CD4-positive, alpha-beta T cell treated with Interleukin-12 subunit alpha and Interleukin-12 subunit beta, for 1 hour (primary cell): Measurements from ENCODE around the gene NHLRC4.

ENCODE experiments used
- DNase-seq: peaks from one replicate; pipeline ENCODE4 v3.0.0-alpha.2; 2020

NHLRC4 gene

DNA sequence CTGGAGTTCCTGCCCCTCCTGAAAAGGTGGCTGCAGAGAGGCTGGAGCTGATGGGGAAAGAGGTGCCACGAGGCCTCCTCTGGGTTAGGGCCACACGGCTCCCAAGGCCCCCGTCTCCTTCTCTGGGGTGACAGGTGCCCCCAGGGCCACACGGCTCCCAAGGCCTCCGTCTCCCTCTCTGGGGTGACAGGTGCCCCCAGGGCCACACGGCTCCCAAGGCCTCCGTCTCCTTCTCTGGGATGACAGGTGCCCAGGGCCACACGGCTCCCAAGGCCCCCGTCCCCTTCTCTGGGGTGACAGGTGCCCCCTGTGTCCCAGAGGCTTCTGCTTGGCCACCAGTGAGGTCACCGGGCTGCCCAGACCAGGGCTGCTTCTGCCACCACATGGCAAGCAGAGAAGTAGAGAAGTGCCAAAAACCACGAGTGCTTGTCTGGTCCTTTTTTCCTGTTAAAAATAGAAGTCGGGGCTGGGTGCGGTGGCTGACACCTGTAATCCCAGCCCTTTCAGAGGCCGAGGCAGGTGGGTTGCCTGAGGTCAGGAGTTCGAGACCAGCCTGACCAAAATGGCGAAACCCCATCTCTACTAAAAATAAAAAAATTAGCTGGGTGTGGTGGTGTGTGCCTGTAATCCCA lies 35.2 kb upstream of the NHLRC4 start:
- no peak for DNase-seq

DNA sequence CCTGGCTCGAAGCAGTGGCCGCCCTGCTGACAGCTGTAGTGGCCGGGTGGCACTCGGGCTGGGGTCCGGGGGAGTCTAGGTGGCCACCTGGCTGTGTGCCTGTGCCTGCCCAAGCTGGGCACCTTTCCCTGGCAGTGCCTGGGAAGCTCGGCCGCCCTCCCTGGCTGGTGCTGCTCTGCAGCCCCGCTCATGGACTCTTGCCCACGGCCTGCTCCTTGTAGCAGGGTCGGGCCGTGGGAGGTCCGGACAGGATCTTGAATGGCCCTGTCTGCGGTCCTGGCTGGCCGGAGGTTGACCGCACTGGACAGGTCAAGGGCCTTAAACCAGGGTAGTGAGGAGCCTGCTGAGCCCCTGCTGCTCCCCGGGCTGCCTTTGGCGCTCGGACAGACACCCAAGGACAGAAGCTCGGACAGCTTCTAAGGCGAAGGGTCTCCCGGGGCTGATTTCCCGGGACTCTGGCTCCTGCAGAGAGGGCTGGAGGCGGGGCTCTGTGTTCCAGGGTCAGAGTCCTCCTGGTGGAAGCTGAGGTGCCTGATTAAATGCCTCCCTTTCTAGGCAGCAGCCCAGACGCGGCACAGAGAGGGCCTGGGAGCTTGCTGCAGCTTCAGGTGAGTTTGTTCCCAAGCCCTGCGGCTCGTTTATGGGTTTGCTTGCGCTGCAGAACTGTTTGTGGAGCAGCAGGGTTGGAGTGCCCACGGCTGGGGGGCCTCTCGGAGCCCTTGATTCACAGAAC lies 33.2 kb upstream of the NHLRC4 start:
- no peak for DNase-seq

DNA sequence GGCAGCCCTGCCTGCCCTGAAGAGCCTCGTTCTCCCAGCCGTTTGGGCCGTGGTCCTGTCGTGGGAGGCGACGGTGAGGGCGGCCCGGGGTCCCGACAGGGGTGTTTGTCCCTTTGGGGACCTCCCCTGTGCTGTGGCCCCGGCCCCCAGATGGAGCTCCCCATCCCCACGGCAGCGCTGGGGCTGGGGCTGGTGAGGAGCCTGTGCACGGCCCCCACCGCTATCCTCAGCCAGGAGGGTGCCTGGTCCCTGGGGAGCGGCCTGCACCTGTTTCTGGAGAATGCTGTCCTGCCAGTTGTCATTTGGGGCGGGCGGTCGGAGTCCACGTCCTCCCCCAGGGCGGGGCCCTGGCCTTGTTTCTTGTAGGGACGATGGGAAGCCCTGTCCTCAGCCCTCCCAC lies 32.7 kb upstream of the NHLRC4 start:
- no peak for DNase-seq

DNA sequence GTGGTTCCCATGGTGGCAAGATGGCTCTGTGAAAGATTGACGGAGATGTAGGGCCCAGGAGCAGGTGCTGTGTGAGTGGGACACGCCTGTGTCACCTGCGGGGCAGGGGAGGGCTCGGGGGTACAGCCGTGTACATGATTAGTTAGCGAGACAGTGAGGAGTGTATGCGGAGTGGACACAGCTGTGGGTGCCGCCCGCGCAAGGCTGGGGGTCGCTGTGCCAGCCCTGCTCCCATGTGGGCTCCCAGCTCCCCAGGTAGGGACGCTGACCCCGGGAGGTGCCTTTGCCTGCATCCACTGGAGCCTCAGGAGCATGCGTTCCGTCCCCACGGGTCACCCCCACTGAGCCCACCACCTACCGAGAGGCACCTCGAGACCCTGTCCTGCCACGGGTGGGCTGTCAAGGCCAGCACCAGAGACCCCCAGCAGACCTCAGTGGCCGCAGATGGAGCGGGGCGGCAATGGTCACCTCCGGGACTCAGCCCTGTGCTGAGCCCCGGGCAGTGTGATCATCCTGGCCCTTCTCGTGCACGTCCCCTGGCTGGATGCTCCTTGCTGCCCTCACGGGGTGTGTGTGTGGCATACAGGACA lies 31.9 kb upstream of the NHLRC4 start:
- DNase-seq: no peak

DNA sequence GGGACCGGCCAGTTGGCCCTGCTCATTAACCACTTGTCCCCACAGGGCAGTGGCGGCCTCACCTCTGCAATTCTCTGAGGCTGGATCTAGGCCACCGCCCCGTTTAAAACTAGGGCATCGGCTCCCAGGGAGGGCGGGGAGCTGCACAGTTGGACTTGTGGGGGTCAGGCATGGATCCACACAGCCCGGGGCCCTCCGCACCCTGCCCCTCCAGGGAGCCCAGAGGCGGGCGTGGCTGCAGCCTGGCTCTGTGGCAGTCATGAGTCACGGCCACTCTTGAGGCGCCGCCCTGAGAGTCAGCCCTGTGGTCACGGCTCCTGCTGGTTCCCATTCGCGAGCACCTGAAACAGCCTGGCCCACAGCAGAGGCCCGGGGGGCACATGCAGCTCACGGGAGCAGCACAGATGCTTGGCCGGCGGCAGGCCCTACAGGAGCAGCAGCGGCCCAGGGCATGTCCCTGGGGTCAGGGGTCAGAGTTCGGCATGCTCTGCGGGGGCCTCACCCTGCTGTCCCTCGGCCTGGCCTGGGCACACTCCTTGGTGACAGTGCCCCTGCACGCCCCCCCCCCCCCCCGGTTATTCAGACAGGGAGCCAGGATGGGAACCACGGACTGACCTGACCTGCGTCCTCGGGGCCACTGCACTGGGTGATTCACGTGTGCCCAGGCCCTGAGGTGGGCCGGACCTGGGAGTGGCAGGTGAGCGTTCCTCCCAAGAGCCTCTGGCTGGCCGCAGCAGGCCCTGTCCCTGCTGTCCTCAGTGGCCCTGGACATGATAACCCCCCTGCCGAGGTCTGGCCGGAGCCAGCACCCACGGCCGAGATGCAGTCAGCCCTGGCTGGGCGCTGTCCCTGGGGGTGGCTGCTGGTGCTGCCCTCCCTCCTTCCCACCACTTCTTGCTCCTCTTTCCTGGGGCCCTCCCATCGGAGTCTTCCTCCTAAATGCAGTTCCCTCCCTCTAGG lies 31.1 kb upstream of the NHLRC4 start:
- DNase-seq: no peak

DNA sequence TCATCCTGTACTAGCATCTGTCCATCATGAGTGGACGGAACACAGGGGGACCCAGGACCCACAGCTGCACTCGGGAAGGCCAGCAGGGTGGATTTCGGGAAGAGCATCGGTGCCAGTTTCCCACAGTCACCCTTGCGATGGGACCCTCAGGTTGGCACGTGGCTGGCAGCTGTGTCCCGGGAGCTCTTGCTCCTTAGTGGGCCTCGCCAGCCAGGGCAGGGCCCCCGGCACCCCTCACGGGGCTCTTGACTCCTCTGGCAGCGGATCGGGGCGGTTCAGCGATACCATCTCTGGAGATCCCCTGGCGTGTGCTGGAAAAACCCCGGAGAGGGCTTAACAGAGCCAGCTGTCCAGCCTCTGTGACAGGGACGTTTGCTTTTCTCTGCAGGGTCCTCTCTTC lies 30.1 kb upstream of the NHLRC4 start:
- DNase-seq: no peak

DNA sequence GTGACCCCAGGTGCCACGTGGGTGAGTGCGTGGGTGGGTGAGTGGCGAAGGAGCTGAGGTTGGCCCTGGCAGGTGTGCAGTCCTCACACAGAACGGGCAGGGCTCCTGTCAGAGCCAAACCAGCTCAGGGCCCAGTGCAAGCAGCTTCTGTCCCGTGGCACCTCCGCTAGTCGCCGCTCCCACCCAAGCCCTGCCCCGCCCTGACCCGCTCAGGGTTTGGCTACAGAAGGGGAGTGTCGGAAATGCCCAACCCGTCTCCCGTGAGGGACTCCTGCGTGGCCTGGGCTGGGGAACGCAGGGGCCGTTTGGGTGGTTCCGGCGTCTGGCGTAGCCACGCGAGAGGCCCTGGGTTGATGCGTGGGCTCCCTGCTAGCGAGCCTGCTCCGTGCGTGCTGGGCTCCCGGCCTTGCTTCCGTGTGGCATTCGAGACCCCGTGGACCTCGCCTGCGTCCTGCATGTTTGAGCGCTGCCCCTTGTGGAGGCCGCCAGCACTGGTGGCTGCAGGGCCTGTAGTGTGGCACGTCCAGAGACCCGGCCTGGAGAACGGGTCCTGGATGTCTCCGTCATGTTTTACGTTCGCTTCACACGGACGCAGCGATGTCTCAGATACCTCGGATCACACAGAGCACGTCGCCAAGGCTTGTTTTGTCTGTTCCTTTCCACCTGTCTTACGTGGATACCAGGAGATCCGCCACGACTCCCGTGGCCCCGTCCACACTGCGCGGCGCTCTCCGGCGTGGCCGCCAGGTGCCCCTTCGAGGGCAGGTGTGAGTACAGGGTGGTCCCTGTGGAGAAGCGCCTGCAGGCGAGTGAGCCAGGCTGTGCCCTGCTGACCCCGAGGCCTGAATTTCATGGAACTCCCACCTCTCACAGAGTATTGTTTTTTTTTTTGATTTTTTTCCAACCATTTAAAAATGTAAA lies 29.1 kb upstream of the NHLRC4 start:
- no peak for DNase-seq

DNA sequence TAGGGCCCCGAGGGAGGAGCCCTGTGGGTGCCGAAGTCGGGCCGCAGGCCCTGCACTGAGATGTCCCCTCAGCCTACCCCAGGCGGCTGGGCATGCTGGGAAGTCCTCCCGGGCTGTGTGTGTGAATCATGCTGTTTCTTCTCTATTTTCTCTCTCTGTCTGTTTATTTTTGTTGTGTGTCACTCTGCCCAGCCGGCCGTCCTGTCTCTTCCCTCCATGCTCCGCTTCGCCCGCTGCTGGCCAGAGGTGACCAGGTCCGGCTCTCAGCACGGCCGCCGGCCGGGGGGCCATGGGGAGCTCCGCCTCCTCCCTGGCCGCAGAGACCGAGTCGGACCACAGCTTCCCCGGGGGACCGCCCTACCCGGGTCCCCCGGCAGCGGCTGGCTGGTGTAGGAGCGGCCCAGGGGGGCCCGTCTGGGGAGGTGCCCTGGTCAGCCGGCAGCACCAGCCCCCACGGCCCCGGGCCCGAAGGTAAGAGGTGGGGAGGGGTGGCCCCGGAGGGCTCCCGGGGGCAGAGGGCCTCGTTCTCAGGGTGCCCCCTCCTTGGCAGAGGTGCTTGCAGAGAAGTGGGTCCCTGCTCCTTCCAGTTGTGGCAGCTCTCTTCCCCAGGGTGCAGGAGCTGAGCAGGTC lies 26.8 kb upstream of the NHLRC4 start:
- no peak for DNase-seq

DNA sequence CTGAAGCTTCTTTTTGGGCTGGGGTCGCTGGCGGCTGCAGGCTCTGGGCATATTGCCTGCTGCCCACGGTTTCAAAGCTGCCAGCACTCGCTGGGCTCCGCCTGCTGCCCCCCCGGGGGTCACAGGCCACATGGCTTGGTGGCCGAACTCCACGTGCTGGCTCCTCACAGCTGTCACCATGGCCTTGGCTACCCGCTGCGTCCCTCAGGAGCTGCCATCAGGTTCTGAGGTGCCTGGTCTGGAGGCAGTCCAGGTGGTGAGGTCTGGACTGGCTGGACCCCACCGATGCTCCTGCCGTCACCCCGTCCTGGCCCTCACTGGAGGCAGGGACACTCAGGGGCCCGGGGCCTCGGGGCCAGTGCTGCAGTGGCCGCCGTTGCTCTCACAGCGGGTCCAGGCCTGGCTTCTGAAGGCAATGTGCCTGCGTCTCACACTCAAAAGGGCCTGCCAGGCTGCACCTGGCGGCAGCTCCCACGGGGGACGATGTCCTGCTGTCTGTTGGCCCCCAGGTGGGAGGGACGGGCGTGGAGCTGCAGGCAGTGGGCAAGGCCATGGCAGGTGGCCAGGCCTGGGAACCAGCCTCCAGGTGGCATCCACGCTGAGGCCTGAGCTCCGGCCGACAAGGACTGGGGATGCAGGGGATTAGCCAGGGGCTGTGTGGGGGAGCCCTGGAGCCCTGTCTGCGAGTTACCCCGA lies 26.0 kb upstream of the NHLRC4 start:
- DNase-seq: no peak

DNA sequence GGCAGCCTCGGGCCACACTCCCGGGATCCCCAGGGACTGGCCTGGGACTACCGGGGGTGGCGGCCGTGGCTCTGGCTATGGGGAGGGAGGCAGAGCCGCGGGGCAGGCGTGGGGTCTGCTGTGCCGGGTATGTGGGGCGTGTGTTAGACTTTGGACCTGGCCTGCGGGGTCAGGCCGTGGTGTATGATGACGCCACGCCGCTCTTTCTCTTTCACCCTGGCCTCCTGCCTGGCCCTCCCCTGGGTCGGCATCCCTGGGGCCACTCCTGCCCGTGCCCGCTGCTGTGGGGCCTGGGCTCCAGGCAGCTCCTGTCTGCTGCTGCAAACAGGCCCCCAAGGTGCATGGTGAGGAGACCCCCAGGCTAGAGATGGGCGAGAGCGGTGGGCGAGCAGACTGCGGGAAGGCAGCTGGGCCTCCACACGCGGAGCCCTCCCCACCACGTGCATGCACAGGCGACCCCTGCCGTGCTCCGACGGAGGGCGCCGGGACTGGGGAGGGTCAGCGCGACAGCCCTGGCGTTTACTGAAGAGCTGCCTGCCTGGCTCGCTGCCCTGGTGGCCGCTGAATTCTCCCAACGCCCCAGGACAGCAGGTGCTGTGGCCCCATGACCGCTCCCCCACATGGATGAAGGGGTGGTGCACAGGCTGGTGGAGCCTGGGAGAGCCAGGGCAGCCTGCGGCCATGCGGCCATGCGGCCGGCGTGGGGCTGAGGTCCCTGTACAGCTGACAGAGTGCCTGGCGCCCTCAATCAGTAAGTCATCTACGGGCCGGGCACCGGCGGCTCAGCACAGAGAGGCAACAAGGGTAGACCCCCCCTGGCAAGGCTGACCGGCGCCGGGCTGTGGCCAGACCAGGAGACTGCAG lies 23.3 kb upstream of the NHLRC4 start:
- DNase-seq: no peak

DNA sequence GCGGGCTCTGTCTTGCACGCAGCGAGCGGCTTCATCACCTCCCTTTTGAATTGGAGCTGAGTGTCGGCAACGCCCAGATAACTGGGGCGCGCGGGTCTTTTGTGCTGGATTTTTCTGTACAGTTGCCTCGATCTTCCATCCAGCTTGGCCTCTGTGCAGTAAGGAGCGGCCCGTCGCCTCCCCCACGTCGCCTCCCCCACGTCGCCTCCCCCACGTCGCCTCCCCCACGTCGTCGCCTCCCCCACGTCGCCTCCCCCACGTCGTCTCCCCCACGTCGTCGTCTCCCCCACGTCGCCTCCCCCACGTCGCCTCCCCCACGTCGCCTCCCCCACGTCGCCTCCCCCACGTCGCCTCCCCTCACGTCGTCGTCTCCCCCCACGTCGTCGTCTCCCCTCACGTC lies 22.3 kb upstream of the NHLRC4 start:
- no peak for DNase-seq

DNA sequence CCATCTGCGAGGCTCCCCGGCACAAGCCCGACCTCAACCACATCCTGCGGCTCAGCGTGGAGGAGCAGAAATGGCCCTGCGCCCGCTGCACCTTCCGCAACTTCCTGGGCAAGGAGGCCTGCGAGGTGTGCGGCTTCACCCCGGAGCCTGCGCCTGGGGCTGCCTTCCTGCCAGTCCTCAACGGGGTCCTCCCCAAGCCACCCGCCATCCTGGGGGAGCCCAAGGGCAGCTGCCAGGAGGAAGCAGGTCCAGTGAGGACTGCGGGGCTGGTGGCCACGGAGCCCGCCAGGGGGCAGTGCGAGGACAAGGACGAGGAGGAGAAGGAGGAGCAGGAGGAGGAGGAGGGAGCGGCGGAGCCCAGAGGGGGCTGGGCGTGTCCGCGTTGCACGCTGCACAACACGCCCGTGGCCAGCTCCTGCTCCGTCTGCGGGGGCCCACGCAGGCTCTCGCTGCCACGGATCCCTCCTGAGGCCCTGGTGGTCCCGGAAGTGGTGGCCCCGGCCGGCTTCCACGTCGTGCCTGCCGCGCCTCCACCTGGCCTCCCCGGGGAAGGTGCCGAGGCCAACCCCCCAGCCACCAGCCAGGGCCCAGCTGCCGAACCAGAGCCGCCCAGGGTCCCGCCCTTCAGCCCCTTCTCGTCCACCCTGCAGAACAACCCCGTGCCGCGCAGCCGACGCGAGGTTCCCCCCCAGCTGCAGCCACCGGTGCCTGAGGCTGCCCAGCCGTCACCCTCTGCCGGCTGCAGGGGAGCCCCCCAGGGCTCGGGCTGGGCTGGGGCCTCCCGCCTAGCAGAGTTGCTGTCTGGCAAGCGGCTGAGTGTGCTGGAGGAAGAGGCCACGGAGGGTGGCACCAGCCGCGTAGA lies 19.7 kb upstream of the NHLRC4 start:
- peak; percentile 57 for DNase-seq

DNA sequence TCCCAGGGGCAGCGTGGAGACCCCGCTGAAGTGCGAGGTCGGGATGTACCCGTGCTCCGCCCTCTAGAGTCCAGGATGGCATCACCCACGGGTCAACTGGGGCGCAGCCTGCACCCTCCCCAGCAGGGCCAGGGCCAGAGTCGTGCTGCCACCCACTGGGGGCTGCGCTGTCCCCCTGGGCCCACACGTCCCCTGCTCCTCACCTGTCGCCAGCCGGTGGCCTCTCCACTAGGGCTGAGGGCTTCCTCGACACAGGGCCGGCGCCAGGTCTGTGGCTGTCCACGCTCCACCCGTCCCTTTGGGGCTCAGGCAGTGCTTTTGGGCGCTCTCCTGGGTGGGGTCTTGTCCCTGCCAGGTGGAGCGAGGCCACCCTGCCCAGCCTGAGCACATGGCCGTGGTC lies 18.2 kb upstream of the NHLRC4 start:
- no peak for DNase-seq

DNA sequence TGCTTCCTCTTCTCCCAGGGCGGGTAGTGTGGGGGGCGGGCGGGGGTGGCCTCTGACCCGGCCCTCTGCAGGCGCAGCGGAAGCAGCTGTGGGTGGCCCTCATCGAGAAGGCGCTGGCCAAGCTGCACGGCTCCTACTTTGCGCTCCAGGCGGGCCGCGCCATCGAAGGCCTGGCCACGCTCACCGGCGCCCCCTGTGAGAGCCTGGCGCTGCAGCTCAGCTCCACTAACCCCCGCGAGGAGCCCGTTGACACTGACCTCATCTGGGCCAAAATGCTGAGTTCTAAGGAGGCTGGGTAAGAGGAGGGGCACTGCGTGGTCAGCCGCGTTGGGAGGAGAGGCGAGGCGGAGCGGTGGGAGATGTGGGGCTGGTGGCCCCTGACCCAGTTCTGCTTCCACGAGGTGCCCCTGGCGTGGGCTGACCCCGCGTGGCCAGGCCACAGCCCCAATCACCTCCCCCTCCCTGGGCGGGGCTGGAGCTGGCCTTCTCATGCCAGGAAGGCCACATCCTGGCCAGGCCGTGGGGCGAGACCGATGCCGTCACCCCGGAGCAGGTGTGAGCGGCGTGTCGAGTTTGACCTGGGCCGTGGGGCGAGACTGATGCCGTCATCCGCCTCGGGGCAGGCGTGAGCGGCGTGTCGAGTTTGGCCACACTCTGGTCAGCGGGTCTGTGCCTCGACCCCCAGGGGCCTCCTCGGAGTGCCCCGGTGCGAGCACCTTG lies 17.1 kb upstream of the NHLRC4 start:
- DNase-seq: no peak

DNA sequence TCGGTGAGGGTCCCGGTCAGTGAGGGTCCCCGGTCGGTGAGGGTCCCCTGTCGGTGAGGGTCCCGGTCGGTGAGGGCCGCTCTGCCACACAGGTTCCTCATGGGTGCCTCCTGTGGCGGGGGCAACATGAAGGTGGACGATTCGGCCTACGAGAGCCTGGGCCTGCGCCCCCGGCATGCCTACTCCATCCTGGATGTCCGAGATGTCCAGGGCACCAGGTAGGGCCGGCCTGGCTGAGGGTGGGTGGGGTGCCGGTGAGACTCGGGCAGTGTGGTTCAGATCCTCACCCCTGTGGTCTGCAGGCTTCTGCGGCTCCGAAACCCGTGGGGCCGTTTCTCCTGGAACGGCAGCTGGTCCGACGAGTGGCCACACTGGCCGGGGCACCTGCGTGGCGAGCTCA lies 15.6 kb upstream of the NHLRC4 start:
- no peak for DNase-seq

DNA sequence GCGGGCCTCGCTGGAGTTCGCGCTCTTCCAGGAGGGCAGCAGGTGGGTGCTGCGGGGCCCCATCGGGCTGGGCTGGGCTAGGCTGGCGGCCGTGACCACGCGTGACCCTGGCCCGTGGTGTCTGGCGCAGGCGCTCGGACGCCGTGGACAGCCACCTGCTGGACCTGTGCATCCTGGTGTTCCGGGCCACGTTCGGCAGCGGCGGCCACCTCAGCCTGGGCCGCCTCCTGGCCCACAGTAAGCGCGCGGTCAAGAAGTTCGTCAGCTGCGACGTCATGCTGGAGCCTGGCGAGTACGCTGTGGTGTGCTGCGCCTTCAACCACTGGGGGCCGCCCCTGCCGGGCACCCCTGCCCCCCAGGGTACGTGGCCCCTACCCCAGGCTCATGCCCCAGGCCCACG lies 14.6 kb upstream of the NHLRC4 start:
- no peak for DNase-seq

DNA sequence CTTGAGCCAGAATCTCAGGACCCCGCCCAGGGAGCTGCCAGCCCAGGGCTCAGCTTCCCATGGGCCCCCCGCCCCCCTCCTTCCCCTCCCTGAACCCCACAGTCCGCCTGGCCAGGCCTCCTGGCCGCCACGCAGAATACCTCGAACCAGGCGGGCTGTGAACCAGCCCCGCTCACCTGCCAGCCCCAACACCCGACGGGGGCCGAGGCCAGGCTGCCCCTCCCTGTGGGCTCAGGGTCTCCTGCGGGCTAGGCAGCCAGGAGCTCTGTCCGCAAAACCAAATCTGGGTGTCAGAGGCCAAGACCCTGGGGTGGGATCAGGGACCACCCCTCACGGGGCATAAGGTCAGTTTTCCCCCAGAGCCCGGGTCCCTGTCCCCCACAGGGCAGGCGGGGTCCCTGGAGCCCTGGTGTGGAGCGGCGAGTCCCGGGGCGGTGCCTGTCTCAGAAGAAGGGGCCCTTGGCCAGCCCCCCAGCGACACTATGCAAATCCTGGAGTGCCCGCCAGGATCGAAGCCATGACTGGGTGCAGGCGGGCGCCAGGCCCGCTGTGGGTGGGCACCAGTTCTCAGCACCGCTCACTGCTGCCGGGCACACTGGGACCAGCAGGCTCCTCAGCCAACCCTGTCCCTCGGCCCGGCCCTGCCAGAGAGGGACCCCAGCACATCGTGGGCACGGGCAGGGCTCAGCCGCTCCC lies 13.1 kb upstream of the NHLRC4 start:
- no peak for DNase-seq

DNA sequence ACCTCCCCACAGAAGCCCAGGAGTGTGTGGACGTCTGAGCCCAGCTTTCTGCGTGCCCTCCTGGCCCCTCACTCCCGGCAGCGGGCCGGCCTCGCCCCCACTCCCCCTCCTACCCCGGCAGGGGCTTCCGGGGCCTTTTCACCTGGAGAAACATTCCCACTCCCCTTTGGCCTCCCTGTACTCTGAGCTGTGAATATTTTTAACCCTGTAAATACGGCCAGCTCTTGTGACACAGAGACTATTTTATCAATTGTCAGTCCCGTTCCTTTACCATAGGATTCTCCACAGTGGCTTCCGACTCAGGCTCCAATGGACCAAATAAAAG lies 12.5 kb upstream of the NHLRC4 start:
- no peak for DNase-seq
